Measurements from ENCODE around the gene NAALADL1. TPM values are rescaled to one million over a fixed set of nuclear protein-coding genes. Genes with fewer than 3 reads are reported as not detected.

NAALADL1 gene
- total and polyA plus RNA-seq, 9 of the 15 experiments (the other 6 are each of a cell fraction or from before 2014, with no cell fraction given), result 0.06 to 0.72 (median 0.22) TPM; not detected in 4

DNA sequence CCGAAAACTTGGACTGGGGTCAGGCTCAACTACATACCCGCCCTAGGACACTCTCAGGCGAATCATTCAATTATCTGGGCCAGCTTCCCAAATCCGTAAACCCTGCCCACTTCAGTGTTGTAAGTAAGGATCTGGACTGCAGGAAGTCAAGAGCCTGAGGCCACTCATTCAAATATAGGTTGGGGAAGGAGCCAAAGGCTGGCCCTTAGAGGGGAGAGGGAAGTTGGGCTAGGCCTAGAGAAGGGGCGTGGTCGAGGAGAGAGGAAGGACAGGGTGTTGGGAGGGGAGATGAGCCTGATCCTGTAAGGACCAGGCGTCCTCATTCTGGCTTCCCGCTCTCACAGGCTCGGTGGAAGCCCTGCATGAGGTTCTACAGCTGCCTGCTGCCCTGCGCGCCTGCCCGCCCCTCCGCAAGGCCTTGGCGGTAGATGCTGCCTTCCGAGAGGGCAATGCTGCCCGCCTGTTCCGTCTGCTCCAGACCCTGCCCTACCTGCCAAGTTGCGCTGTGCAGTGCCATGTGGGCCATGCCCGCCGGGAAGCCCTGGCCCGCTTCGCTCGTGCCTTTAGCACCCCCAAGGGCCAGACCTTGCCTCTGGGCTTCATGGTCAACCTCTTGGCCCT, 14.4 kb downstream of the NAALADL1 start:
- in situ Hi-C loops (cut with MboI) (no loop called here), intact Hi-C loops (cut with micrococcal nuclease) (no loop called here)
- ATAC-seq, result no peak
- peak in 3 of 4 experiments; percentile 36 to 45 (median 45) for DNase-seq (ENCODE audit: extremely low read depth in 1 of 4, low spot score in 3 of 4)
- Histone ChIP-seq H3K4me3 (no peak overlapping the region), H3K9me3 (replicated peaks; ENCODE audit: control insufficient read depth, insufficient read depth, low read depth, low read length) (no peaks in the 10 kb centered on the region), H3K9ac (ENCODE audit: insufficient read depth in 1 of 2, low read depth in 2 of 2, low read length in 2 of 2) (peak overlapping the region in 1 of 2 experiments; percentile 37; a peak in 2 of 4 replicates), H3K79me2 (ENCODE audit: control insufficient read depth, insufficient read depth, low read length) (peaks cover 24% of the 10 kb centered on the region), H3K27me3 (ENCODE audit: control insufficient read depth in 2 of 2, insufficient read depth in 2 of 2, low read length in 2 of 2) (no peaks in the 10 kb centered on the region), H3K9me1 (ENCODE audit: control insufficient read depth, insufficient read depth, low read length) (no peaks in the 10 kb centered on the region), H3K4me1 (replicated peaks in 1 of 2; ENCODE audit: control insufficient read depth in 2 of 2, insufficient read depth in 2 of 2, low read length in 2 of 2) (peaks cover 10 to 68% of the 10 kb centered on the region in 2 experiments; a peak in 4 of 5 replicates), H4K20me1 (replicated peaks; ENCODE audit: control insufficient read depth, insufficient read depth, low read length) (no peaks in the 10 kb centered on the region; the same call in 1 of the 2 replicates), H2AFZ (ENCODE audit: low read depth, low read length) (no peak overlapping the region), H3K27ac (ENCODE audit: extremely low read depth, low read depth, low read length) (peak overlapping the region; percentile 28; the same call in 1 of the 3 replicates), H3K4me2 (ENCODE audit: insufficient read depth, low read length) (no peak overlapping the region), H3K36me3 (ENCODE audit: control insufficient read depth, insufficient read depth, low read length) (peaks cover 27% of the 10 kb centered on the region; the same call in 2 of the 3 replicates)
- CTCF ChIA-PET (ENCODE audit: low intra/inter-chr PET ratio), result no interaction called here
- WGBS (ENCODE audit: insufficient coverage, low coverage, missing lambda C conversion rate), result 88% methylated on average over 17 of the region's 23 CpGs
- FAIRE-seq, result peak; percentile 56
- TF ChIP-seq, protein P1, sequence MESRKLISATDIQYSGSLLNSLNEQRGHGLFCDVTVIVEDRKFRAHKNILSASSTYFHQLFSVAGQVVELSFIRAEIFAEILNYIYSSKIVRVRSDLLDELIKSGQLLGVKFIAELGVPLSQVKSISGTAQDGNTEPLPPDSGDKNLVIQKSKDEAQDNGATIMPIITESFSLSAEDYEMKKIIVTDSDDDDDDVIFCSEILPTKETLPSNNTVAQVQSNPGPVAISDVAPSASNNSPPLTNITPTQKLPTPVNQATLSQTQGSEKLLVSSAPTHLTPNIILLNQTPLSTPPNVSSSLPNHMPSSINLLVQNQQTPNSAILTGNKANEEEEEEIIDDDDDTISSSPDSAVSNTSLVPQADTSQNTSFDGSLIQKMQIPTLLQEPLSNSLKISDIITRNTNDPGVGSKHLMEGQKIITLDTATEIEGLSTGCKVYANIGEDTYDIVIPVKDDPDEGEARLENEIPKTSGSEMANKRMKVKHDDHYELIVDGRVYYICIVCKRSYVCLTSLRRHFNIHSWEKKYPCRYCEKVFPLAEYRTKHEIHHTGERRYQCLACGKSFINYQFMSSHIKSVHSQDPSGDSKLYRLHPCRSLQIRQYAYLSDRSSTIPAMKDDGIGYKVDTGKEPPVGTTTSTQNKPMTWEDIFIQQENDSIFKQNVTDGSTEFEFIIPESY (CRISPR knock-in tag; IDR thresholded peaks at IDR 0.05), result peak; percentile 63; the same call in 1 of the 2 replicates
- TF ChIP-seq NFE2 (IDR thresholded peaks at IDR 0.05; ENCODE audit: low read depth) (no peak), KDM4B (IDR thresholded peaks at IDR 0.05; ENCODE audit: borderline replicate concordance in 2 of 2, low read depth in 1 of 2) (no peak), SRSF3 (IDR thresholded peaks at IDR 0.05; ENCODE audit: insufficient read depth, low read length) (no peak), ZNF143 (CRISPR knock-in tag; IDR thresholded peaks at IDR 0.05) (no peak), RBFOX2 (IDR thresholded peaks at IDR 0.05; ENCODE audit: low read depth, low read length) (peak; percentile 43; the same call in 1 of the 2 replicates), SRSF9 (IDR thresholded peaks at IDR 0.05; ENCODE audit: borderline replicate concordance, low read depth, low read length) (no peak), ZNF274 (IDR thresholded peaks at IDR 0.05; ENCODE audit: borderline replicate concordance, low read depth, low read length) (no peak), KDM1A (IDR thresholded peaks at IDR 0.05) (no peak)
- TF ChIP-seq, protein P2, sequence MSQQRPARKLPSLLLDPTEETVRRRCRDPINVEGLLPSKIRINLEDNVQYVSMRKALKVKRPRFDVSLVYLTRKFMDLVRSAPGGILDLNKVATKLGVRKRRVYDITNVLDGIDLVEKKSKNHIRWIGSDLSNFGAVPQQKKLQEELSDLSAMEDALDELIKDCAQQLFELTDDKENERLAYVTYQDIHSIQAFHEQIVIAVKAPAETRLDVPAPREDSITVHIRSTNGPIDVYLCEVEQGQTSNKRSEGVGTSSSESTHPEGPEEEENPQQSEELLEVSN (IDR thresholded peaks at IDR 0.05; ENCODE audit: borderline replicate concordance in 1 of 2, extremely low read depth in 1 of 2, insufficient read depth in 1 of 2, insufficient read length in 1 of 2, low read depth in 1 of 2, low read length in 1 of 2, poor library complexity in 1 of 2, severe bottlenecking in 1 of 2), result peak; percentile 28 to 53
- TF ChIP-seq, protein P3, sequence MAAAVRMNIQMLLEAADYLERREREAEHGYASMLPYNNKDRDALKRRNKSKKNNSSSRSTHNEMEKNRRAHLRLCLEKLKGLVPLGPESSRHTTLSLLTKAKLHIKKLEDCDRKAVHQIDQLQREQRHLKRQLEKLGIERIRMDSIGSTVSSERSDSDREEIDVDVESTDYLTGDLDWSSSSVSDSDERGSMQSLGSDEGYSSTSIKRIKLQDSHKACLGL (CRISPR knock-in tag; IDR thresholded peaks at IDR 0.05; ENCODE audit: borderline replicate concordance, poor library complexity, severe bottlenecking), result no peak
- TF ChIP-seq, protein P4, sequence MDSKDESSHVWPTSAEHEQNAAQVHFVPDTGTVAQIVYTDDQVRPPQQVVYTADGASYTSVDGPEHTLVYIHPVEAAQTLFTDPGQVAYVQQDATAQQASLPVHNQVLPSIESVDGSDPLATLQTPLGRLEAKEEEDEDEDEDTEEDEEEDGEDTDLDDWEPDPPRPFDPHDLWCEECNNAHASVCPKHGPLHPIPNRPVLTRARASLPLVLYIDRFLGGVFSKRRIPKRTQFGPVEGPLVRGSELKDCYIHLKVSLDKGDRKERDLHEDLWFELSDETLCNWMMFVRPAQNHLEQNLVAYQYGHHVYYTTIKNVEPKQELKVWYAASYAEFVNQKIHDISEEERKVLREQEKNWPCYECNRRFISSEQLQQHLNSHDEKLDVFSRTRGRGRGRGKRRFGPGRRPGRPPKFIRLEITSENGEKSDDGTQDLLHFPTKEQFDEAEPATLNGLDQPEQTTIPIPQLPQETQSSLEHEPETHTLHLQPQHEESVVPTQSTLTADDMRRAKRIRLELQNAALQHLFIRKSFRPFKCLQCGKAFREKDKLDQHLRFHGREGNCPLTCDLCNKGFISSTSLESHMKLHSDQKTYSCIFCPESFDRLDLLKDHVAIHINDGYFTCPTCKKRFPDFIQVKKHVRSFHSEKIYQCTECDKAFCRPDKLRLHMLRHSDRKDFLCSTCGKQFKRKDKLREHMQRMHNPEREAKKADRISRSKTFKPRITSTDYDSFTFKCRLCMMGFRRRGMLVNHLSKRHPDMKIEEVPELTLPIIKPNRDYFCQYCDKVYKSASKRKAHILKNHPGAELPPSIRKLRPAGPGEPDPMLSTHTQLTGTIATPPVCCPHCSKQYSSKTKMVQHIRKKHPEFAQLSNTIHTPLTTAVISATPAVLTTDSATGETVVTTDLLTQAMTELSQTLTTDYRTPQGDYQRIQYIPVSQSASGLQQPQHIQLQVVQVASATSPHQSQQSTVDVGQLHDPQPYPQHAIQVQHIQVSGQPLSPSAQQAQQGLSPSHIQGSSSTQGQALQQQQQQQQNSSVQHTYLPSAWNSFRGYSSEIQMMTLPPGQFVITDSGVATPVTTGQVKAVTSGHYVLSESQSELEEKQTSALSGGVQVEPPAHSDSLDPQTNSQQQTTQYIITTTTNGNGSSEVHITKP (IDR thresholded peaks at IDR 0.05; ENCODE audit: partially characterized antibody), result peak; percentile 76
- no TSS peak for BruUV-seq (replicated peaks)
- POLR2A ChIA-PET, result interaction anchor here (0.8 kb wide), 1 partner anchor 68 kb away, joined by 3 read pairs; the partner anchor contains the start of gene TM7SF2

All from K562 (cell line).